GM23338 (cell line): Measurements from ENCODE around the gene MFAP4.

ENCODE experiments used
- CTCF ChIP-seq, 2 experiments: fragments of 200-600 bp in 1 of 2; sonication (generic) in 1 of 2; conservative IDR thresholded peaks; 2 replicates each; pipeline versions ENCODE4 v1.5.1 to v1.6.1; 2016 to 2017; ENCODE audit warnings: antibody characterized with exemption in 2 of 2, low read depth in 2 of 2, mild to moderate bottlenecking in 2 of 2, moderate library complexity in 1 of 2
- EZH2phosphoT487 ChIP-seq: fragments of 200-600 bp; sonication (generic); IDR thresholded peaks from one replicate; pipeline ENCODE4 v1.8.1; 2018; ENCODE audit warnings: antibody characterized with exemption; ENCODE audit not compliant: unreplicated experiment
- JUNB ChIP-seq: IDR thresholded peaks from one replicate; pipeline ENCODE4 v1.6.1; 2016; ENCODE audit warnings: antibody characterized with exemption; ENCODE audit not compliant: unreplicated experiment
- POLR2AphosphoS5 ChIP-seq: IDR thresholded peaks from 2 replicates; pipeline ENCODE4 v1.6.1; 2016; ENCODE audit warnings: antibody characterized with exemption, low read depth
- REST ChIP-seq: IDR thresholded peaks from one replicate; pipeline ENCODE4 v1.6.1; 2018; ENCODE audit warnings: antibody characterized with exemption; ENCODE audit not compliant: unreplicated experiment

- TF ChIP-seq POLR2AphosphoS5 (no peak), JUNB (no peak), CTCF (conservative IDR thresholded peaks at IDR 0.05; ENCODE audit: low read depth in 2 of 2) (no peak), REST (no peak), EZH2phosphoT487 (no peak)
Measured at GRCh38 chr17:19409066-19409465, 22.1 kb upstream of the MFAP4 start.
